ENCODE data around the gene TM7SF2. TPM values are rescaled to one million over a fixed set of nuclear protein-coding genes. Genes with fewer than 3 reads are reported as not detected.
"Not testable (repeated sequence)": the region's sequence is repeated elsewhere in the genome, so short reads cannot be mapped to it uniquely, and the experiment has no call there.

Gene TM7SF2
- total RNA-seq, 2 experiments from 2014 or later, result 26.1 to 26.2 TPM

DNA sequence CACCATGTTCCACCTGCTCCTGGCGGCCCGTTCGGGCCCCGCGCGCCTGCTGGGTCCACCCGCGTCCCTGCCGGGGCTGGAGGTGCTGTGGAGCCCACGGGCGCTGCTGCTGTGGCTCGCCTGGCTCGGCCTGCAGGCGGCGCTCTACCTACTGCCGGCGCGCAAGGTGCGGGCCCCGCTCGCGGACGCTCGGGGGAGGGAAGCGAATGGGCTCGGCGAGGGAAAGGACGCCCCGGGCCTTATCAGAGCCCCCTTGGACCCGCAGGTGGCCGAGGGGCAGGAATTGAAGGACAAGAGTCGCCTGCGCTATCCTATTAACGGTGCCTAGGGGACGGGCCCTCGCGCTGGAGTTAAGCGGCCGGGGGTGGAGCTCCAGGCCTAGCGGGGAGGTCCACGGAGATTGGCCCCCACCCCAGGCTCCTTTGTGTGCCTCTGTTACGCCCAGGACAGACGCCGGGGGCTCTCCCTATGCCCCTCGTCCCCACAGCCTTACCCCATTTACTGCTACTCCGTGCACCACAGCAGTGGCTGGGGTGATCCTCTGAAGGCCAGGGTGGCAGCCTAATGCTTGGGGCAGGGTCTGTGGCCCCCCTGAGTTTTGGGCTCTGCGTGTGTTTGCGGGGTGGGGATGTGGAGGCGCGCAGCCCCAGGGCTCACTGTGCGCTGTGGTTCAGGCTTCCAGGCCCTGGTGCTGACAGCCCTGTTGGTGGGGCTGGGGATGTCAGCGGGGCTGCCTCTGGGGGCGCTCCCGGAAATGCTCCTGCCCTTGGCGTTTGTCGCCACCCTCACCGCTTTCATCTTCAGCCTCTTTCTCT lies 1.1 kb downstream of the TM7SF2 start:
- Mint-ChIP-seq H3K4me3 (peak overlapping the region; percentile 88), H3K27ac (peak overlapping the region; percentile 91)
- POLR2A ChIA-PET, result interaction anchor here (0.6 to 4.1 kb wide), 9 partner anchors 9 to 231 kb away, joined by 3 to 40 read pairs (median 11); partner anchors contain the start of genes ARL2, CAPN1, FAU and MRPL49

DNA sequence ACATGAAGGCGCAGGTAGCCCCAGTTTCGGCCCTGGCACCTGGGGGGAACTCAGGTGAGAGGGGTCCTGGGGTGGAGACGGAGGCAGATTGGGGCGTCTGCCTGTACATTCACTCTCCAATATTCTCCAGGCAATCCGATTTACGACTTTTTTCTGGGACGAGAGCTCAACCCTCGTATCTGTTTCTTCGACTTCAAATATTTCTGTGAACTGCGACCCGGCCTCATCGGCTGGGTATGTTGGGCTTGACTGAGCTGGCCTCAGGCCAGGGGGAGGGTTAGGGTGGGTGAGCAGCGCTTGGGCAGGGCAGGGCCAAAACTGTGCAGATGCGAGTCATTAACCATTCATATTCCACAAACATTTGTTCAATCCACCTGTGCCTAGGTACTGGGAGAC lies 1.7 kb downstream of the TM7SF2 start:
- H3K4me3 Mint-ChIP-seq, result peak overlapping the region; percentile 88
- H3K27ac Mint-ChIP-seq, result peak overlapping the region; percentile 91
- no peaks in the 10 kb centered on the region for H3K9me3 Mint-ChIP-seq
- peaks cover 5% of the 10 kb centered on the region for H3K36me3 Mint-ChIP-seq
- ATAC-seq (ENCODE audit: low read depth) (no peak), DNase-seq (no peak)
- H3K27me3 Mint-ChIP-seq, result no peaks in the 10 kb centered on the region
- H3K4me1 Mint-ChIP-seq, result peaks cover 34% of the 10 kb centered on the region
- POLR2A ChIA-PET, result interaction anchor here (0.8 to 4.1 kb wide), 7 partner anchors 8 to 189 kb away, joined by 4 to 40 read pairs (median 11); partner anchors contain the start of genes ARL2, CAPN1, FAU and MRPL49

More for the DNA sequence above, 1.1 kb downstream of the TM7SF2 start:
- Mint-ChIP-seq H3K9me3 (no peaks in the 10 kb centered on the region), H3K36me3 (peaks cover 2% of the 10 kb centered on the region), H3K27me3 (no peaks in the 10 kb centered on the region), H3K4me1 (peaks cover 30% of the 10 kb centered on the region)
- DNase-seq (peak; percentile 93), ATAC-seq (ENCODE audit: low read depth) (peak; percentile 61)

DNA sequence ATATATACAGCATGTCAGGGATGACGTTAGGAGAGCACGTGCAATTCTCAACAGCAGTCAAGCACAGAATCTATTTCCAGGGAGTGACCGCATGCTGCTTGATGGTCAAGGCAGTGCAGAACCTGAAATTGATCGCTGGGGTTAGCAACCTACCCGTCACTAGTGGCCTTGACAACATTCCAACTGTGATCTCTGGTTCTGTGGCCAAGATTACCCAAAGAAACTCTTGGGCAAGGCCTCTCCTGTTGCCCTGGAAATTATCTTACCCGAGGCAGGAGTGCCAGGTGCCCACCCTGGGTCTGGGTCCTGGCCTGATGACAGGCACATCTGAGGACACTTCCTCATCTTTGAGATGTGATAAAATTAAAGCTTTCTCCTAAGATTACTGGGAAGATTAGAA lies 2.2 kb downstream of the TM7SF2 start:
- Mint-ChIP-seq H3K9me3 (no peaks in the 10 kb centered on the region), H3K4me1 (peaks cover 38% of the 10 kb centered on the region), H3K27me3 (no peaks in the 10 kb centered on the region), H3K27ac (peak overlapping the region; percentile 91), H3K36me3 (peaks cover 10% of the 10 kb centered on the region), H3K4me3 (peak overlapping the region; percentile 88)
- DNase-seq (no peak), ATAC-seq (ENCODE audit: low read depth) (no peak)
- POLR2A ChIA-PET, result interaction anchor here (0.8 to 4.1 kb wide), 3 partner anchors 8 to 100 kb away, joined by 4 to 40 read pairs (median 11); partner anchors contain the start of genes ARL2, FAU, MRPL49 and VPS51

DNA sequence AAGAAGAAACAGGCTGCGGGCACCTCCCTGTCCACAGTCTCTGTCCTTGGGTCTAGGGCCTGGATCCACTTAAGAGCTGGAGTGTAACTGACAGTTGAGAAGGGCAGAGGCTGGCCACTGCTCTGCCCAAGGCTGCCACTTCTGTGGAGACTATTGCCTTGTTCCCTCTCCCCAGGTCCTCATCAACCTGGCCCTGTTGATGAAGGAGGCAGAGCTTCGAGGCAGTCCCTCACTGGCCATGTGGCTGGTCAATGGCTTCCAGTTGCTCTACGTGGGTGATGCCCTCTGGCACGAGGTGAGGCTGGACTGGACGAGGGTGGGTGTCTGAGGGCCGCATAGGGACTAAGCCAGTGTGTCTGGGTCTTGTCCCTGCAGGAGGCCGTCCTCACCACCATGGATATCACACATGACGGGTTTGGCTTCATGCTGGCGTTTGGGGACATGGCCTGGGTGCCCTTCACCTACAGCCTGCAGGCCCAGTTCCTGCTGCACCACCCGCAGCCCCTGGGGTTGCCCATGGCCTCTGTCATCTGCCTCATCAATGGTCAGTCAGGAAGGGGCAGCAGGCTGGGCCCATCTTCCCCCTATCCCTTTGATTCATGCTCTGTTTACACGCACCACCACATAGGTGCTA lies 3.0 kb downstream of the TM7SF2 start:
- Mint-ChIP-seq H3K27me3 (no peaks in the 10 kb centered on the region), H3K9me3 (no peaks in the 10 kb centered on the region), H3K4me3 (no peak overlapping the region), H3K4me1 (peaks cover 39% of the 10 kb centered on the region), H3K36me3 (peaks cover 12% of the 10 kb centered on the region), H3K27ac (peak overlapping the region; percentile 91)
- no peak for ATAC-seq (ENCODE audit: low read depth)
- POLR2A ChIA-PET, result no interaction called here
- no peak for DNase-seq

DNA sequence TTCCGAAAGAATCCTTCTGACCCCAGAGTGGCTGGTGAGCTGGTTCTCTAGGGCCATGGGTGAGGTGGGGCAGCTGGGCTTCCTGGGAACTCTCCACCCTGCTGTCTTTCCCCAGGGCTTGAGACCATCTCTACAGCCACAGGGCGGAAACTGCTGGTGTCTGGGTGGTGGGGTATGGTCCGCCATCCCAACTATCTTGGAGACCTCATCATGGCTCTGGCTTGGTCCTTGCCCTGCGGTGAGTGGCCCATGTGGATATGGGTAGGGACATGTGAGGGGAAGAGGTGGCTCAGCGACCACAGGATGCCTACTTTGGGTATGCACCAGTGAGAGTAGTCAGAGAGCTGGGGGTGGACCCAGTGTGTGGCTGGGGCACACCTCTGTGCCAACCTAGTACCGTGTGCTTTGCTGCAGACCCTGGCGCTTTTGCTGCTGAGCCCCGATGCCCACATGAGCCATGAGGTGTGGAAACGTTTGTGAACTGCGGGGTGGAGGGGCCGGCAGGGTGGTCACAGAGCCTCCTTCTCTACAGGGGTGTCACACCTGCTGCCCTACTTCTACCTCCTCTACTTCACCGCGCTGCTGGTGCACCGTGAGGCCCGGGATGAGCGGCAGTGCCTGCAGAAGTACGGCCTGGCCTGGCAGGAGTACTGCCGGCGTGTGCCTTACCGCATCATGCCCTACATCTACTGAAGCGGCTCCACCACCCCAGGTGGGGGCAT lies 3.9 kb downstream of the TM7SF2 start:
- Mint-ChIP-seq H3K4me3 (peak overlapping the region; percentile 19), H3K36me3 (peaks cover 12% of the 10 kb centered on the region), H3K27me3 (no peaks in the 10 kb centered on the region), H3K4me1 (peaks cover 39% of the 10 kb centered on the region), H3K27ac (peak overlapping the region; percentile 38), H3K9me3 (no peaks in the 10 kb centered on the region)
- POLR2A ChIA-PET, result interaction anchor here (1.0 kb wide), 1 partner anchor 146 kb away, joined by 3 read pairs; the partner anchor contains the start of gene POLA2
- ATAC-seq (ENCODE audit: low read depth), result no peak
- DNase-seq, result no peak

DNA sequence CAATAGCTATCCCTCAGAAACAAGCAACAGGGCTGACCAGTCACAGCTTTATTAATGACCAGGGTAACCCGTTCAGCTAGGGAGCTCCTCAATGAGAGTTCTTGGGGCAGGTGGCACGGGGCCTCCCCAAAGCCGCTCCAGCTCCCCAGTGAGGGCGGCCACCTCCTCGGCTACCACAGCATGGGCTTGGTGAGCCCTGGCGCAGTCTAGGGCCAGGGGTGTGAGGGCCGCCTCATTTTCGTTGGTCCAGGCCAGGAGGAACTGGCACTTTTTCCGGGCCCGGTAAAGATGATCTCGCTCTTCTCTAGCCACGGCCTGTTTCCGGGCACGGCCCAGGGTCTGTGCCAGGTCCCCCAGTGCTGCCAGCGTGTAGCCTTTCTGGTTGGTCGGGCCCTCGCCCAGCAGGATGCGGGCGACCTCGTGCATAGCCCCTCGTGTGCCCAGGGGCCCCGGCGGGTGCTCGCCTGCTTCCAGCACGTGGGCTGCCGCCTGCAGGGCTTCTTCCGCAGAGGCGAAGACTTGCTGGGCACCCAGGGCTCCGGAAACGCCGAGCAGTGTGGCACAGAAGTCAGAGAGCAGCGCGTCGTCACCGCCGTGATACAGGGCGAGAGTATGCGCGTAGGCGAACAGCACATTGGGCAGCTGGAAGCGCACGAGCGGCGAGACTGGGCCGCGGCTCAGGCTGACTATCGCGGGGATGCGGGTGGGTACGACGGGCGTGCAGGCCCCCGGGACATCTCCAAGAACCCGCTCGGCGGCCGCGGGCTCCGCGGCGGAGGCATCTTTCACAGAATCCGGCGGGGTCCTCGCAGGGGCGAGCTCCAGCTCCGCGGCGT lies 4.9 kb downstream of the TM7SF2 start:
- Mint-ChIP-seq H3K27ac (peak overlapping the region; percentile 93), H3K4me1 (peaks cover 42% of the 10 kb centered on the region), H3K36me3 (peaks cover 18% of the 10 kb centered on the region), H3K27me3 (no peaks in the 10 kb centered on the region), H3K9me3 (no peaks in the 10 kb centered on the region), H3K4me3 (peak overlapping the region; percentile 88)
- ATAC-seq (ENCODE audit: low read depth) (peak; percentile 7), DNase-seq (no peak)
- POLR2A ChIA-PET, result interaction anchor here (1.0 to 3.2 kb wide), 13 partner anchors 8 to 372 kb away, joined by 3 to 31 read pairs (median 7); partner anchors contain the start of genes ARL2, BATF2, CAPN1 and CDCA5

DNA sequence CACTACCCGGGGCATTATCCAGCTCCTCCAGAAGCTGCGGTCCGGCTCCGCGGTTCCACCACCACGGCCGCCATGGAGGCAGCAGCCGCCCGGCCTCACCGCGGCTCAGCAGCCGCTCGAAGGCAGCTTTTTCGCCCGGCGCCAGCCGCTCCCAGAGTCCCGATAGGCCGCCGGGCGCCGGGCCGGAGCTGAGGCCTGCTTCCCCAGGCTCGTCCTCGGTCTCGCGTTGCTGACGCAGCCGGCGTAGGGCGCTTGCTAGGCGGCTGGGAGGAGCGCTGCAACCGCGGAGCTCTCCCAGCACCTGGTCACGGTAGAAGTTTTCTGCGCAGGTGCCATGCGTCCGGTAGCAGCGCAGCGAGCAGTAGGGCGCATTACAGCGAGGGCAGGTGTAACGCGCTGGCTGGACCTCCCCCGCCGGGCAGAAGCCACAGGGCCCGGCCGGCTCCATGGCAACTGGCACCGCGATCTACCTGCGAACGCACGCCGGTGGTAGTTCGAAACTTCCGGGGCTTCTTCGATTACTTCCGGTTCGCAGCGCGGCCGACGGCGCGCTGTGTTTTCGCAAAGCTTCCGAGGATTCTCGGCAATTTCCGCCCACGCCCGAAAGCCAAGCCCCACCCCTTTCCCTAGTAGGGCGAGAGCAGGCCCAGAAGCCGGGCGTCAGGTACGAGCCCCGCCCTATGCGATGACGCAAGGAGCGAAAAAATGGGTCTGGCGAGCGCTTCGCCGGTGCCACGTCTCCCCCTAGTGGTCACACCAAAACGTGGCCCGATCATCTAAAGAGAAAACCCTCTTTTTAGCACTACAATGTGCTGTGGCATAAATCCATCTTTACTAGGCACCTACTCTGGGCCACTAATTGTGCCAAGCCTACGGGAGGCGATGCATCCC lies 5.8 kb downstream of the TM7SF2 start, which contains the start of gene ZNHIT2:
Gene ZNHIT2 (minus strand): TSS at position 496 of the 891 bp plus-strand sequence. CDS start 48 bp downstream, at position 448.
- POLR2A ChIA-PET, result interaction anchor here (0.6 to 3.2 kb wide), 26 partner anchors 9 to 373 kb away, joined by 3 to 31 read pairs (median 4); partner anchors contain the start of genes ARL2, BATF2, CAPN1 and CDCA5

DNA sequence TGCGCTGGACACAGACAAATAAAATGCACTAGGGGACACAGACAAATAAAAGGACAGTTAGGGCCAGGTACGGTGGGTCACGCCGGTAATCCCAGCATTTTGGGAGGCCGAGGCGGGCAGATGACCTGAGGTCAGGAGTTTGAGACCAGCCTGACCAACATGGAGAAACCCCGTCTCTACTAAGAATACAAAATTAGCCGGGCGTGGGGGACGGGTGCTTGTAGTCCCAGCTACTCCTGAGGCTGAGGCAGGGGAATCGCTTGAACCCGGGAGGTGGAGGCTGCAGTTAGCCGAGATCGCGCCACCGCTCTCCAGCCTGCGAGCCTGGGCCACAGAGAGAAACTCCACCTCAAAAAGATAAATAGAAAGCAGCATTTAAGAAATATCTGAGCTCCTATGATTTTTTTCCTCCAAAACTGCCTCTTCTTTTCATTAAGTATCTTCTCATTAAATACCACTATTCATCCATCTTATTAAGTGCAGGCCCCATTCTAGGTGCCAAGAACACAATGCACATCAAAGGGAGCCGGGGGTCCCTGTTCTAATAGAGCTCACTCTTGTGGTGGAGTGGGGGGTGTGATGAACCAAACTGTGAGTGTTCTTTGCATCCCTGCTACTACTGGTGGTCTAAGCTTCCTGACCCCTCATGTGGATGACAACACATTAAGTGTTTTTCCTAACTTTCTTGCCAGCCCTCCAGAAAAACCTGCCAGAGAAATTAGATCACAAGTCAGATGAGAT lies 6.6 kb downstream of the TM7SF2 start:
- Mint-ChIP-seq H3K36me3 (peaks cover 21% of the 10 kb centered on the region), H3K27ac (peak overlapping the region; percentile 89), H3K4me1 (peaks cover 36% of the 10 kb centered on the region), H3K9me3 (no peaks in the 10 kb centered on the region), H3K4me3 (peak overlapping the region; percentile 88), H3K27me3 (no peaks in the 10 kb centered on the region)
- POLR2A ChIA-PET, result interaction anchor here (0.6 to 3.2 kb wide), 23 partner anchors 10 to 373 kb away, joined by 3 to 31 read pairs (median 4); partner anchors contain the start of genes ARL2, CAPN1, POLA2 and PPP2R5B
- no peak for ATAC-seq (ENCODE audit: low read depth)
- peak; percentile 20 for DNase-seq

More for the DNA sequence above, 5.8 kb downstream of the TM7SF2 start, which contains the start of gene ZNHIT2:
- DNase-seq (peak; percentile 98), ATAC-seq (ENCODE audit: low read depth) (peak; percentile 58)
- Mint-ChIP-seq H3K9me3 (no peaks in the 10 kb centered on the region), H3K4me3 (peak within 1 kb of the TSS; percentile 88), H3K27me3 (no peaks in the 10 kb centered on the region), H3K4me1 (peaks cover 38% of the 10 kb centered on the region), H3K36me3 (peaks cover 21% of the 10 kb centered on the region), H3K27ac (peak within 1 kb of the TSS; percentile 93)

DNA sequence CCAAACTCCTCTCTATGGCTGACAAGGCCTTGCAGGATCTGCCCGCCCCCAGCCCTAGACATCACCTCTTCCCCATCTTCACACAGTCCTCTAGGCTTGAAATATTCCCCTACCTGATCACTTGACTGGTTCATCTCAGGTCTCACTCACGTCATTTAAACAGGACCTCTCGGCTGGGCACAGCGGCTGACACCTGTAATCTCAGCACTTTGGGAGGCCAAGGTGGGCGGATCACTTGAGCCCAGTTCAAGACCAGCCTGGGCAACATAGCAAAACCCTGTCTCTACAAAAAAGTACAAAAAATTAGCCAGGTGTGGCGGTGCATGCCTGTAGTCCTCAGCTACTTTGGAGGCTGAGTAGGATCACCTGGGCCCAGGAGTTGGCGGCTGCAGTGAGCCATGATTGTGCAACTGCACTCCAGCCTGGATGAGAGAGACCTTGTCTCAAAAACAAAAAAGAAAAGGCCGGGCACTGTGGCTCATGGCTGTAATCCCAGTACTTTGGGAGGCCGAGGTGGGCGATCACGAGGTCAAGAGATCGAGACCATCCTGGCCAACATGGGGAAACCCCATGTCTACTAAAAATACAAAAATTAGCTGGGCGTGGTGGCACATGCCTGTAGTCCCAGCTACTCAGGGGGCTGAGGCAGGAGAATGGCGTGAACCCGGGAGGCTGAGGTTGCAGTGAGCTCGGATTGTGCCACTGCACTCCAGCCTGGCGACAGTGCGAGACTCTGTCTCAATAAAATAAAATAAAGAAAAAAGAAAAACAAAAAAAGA lies 7.4 kb downstream of the TM7SF2 start:
- Mint-ChIP-seq H3K27ac (peak overlapping the region; percentile 79), H3K36me3 (peaks cover 22% of the 10 kb centered on the region), H3K4me1 (peaks cover 32% of the 10 kb centered on the region)
- not testable (repeated sequence) for ATAC-seq (ENCODE audit: low read depth); H3K27me3 Mint-ChIP-seq; H3K4me3 Mint-ChIP-seq; H3K9me3 Mint-ChIP-seq
- POLR2A ChIA-PET, result interaction anchor here (0.6 to 3.2 kb wide), 5 partner anchors 15 to 374 kb away, joined by 3 to 31 read pairs (median 7); partner anchors contain the start of genes CAPN1 and SYVN1
- DNase-seq, result peak; percentile 27

DNA sequence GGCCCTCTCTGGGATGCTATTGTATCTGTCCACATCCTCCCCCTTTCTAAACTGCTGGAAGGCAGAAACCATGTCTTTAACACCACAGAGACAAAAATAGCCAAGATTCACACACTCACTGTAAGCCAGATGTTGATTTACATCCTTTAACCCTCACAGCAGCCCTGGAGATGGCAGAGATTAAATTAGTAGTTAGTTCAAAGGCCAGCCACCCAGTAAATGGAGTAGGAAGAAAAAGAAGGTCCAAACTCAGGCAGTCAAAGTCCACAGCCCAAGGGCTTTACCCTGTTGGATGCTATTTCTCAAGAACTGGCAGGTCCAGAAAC lies 8.0 kb downstream of the TM7SF2 start:
- no peak for ATAC-seq (ENCODE audit: low read depth)
- Mint-ChIP-seq H3K36me3 (peaks cover 24% of the 10 kb centered on the region), H3K4me1 (peaks cover 34% of the 10 kb centered on the region), H3K4me3 (no peak overlapping the region), H3K9me3 (no peaks in the 10 kb centered on the region), H3K27me3 (no peaks in the 10 kb centered on the region), H3K27ac (peak overlapping the region; percentile 99)
- POLR2A ChIA-PET, result interaction anchor here (0.6 to 3.4 kb wide), 3 partner anchors 15 to 143 kb away, joined by 3 to 62 read pairs (median 23); partner anchors contain the start of genes CAPN1 and SYVN1
- no peak for DNase-seq

All from activated naive CD8-positive, alpha-beta T cell treated with anti-CD3 and anti-CD28 coated beads, Interleukin-2, amount 10 ng/mL, durations not matched to agents 7 days and 5 days (primary cell).